Measurements from ENCODE around the gene CSF3R. TPM values are rescaled to one million over a fixed set of nuclear protein-coding genes. Genes with fewer than 3 reads are reported as not detected.
"Not testable (repeated sequence)": the region's sequence is repeated elsewhere in the genome, so short reads cannot be mapped to it uniquely, and the experiment has no call there.

The CSF3R gene
- total and polyA plus RNA-seq, 4 donors = 129 to 705 (median 207) TPM

DNA sequence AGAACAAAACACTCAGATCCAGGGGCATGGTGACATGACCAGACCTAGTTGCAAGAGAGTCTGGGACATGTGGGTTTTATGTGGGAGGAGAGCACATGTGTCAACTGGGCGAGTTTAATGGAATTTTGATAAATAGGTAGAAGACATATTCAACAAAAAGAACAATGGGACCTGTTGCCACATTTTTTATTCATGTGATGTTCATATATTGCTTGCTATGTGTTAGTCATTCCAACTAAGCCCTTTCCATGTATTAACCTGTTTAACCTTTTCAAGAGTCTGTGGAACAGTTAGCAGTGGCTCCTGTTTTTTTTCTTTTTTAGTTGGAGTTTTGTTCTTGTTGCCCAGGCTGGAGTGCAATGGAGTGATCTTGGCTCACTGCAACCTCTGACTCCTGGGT, 30.1 kb upstream of the CSF3R start:
- Histone ChIP-seq H3K4me3 (no peak overlapping the region), H3K27ac (ENCODE audit: low read depth in 1 of 2, low read length in 1 of 2) (no peak overlapping the region), H3K9ac (ENCODE audit: insufficient read depth in 1 of 2, low read length in 2 of 2) (no peak overlapping the region), H3K27me3 (ENCODE audit: control insufficient read depth in 3 of 3, insufficient read depth in 3 of 3, low read length in 2 of 3) (no peaks in the 10 kb centered on the region), H3K4me1 (ENCODE audit: control insufficient read depth in 5 of 5, insufficient read depth in 5 of 5, low read length in 5 of 5) (no peaks in the 10 kb centered on the region), H3K9me3 (ENCODE audit: control insufficient read depth in 4 of 4, insufficient read depth in 3 of 4, low read length in 3 of 4) (no peaks in the 10 kb centered on the region), H3K36me3 (ENCODE audit: control insufficient read depth in 4 of 4, insufficient read depth in 4 of 4, low read length in 4 of 4) (no peaks in the 10 kb centered on the region)
- TF ChIP-seq, protein P1, sequence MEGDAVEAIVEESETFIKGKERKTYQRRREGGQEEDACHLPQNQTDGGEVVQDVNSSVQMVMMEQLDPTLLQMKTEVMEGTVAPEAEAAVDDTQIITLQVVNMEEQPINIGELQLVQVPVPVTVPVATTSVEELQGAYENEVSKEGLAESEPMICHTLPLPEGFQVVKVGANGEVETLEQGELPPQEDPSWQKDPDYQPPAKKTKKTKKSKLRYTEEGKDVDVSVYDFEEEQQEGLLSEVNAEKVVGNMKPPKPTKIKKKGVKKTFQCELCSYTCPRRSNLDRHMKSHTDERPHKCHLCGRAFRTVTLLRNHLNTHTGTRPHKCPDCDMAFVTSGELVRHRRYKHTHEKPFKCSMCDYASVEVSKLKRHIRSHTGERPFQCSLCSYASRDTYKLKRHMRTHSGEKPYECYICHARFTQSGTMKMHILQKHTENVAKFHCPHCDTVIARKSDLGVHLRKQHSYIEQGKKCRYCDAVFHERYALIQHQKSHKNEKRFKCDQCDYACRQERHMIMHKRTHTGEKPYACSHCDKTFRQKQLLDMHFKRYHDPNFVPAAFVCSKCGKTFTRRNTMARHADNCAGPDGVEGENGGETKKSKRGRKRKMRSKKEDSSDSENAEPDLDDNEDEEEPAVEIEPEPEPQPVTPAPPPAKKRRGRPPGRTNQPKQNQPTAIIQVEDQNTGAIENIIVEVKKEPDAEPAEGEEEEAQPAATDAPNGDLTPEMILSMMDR (IDR thresholded peaks at IDR 0.05; ENCODE audit: control extremely low read depth, extremely low read depth) = no peak
- no peak for ATAC-seq (ENCODE audit: insufficient read depth, low FRiP score)
- DNase-seq = no peak
- 75 to 81% methylated on average over 1 of the region's 1 CpG for WGBS, 2 donors

DNA sequence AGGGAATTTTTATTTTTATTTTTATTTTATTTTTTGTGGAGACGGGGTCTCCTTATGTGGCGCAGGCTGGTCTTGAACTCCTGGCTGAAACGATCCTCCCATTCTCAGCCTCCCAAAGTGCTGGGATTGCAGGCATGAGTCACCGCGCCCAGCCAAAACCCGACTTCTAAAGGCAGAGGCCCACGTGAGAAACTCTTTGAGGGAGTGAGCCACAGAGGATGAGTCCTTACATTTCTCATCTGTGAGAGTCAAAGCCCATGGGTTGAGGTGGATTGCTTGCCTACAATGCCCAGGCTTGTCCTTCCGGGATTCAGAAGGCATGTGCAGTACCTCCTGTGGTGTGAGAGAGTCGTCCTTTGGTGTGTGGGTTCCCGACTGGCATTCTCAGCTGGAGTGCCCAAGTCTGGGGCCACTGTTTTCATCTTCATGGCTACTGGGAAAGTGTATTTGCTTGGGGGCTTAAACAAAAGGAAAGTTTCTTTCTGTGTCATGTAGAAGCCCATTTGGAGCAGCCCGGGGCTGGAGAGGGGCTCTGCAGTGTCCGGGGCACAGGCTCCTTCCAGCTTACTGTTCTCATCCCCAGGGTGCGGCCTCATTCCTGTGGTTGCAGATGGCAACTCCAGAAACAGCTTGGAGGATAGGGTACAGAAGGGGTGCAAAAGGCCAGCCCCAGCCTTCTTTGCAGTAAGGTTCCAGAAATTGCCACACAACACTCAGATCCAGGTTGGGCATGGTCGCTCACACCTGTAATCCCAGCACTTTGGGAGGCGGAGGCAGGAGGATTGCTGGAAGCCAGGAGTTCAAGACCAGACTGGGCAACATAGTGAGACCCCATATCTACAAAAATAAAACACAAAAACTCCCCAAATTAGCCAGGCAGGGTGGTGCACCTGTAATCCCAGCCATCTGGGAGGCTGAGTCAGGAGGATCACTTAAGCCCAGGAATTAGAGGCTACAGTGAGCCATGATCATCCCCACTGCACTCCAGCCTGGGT, 29.4 kb upstream of the CSF3R start:
- TF ChIP-seq, protein P1 (IDR thresholded peaks at IDR 0.05; ENCODE audit: control extremely low read depth, extremely low read depth) = no peak
- Histone ChIP-seq H3K4me1 (ENCODE audit: control insufficient read depth in 5 of 5, insufficient read depth in 5 of 5, low read length in 5 of 5) (no peaks in the 10 kb centered on the region), H3K27me3 (ENCODE audit: control insufficient read depth in 3 of 3, insufficient read depth in 3 of 3, low read length in 2 of 3) (no peaks in the 10 kb centered on the region), H3K9me3 (ENCODE audit: control insufficient read depth in 4 of 4, insufficient read depth in 3 of 4, low read length in 3 of 4) (no peaks in the 10 kb centered on the region), H3K9ac (ENCODE audit: insufficient read depth in 1 of 2, low read length in 2 of 2) (no peak overlapping the region), H3K36me3 (ENCODE audit: control insufficient read depth in 4 of 4, insufficient read depth in 4 of 4, low read length in 4 of 4) (no peaks in the 10 kb centered on the region), H3K4me3 (no peak overlapping the region), H3K27ac (ENCODE audit: low read depth in 1 of 2, low read length in 1 of 2) (no peak overlapping the region)
- 79 to 84% methylated on average over 15 of the region's 15 CpGs for WGBS, 2 donors
- no peak for DNase-seq
- no peak for ATAC-seq (ENCODE audit: insufficient read depth, low FRiP score)

DNA sequence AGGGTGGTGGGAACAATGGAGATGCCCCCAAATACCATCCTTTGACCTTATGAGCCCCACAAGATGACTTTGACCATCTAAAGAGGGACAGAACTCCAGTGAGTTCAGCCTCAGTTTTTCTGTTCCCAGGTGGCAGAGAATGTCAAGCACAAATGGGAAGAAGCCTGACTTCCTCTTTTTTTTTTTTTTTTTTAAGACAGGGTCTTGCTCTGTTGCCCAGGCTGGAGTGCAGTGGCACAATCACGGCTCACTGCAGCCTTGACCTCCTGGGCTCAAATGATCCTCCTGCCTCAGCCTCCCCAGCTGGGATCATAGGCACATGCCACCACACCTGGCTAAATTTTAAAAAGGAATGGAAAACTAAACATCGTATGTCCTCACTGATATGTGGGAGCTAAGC, 28.5 kb upstream of the CSF3R start:
- not testable (repeated sequence) for H3K4me3 ChIP-seq; H3K36me3 ChIP-seq (ENCODE audit: control insufficient read depth in 4 of 4, insufficient read depth in 4 of 4, low read length in 4 of 4); H3K27me3 ChIP-seq (ENCODE audit: control insufficient read depth in 3 of 3, insufficient read depth in 3 of 3, low read length in 2 of 3); ATAC-seq (ENCODE audit: insufficient read depth, low FRiP score); H3K4me1 ChIP-seq (ENCODE audit: control insufficient read depth in 5 of 5, insufficient read depth in 5 of 5, low read length in 5 of 5); H3K9ac ChIP-seq (ENCODE audit: insufficient read depth in 1 of 2, low read length in 2 of 2); H3K27ac ChIP-seq (ENCODE audit: low read depth in 1 of 2, low read length in 1 of 2); DNase-seq; H3K9me3 ChIP-seq (ENCODE audit: control insufficient read depth in 4 of 4, insufficient read depth in 3 of 4, low read length in 3 of 4)
- WGBS, 2 donors = 70 to 80% methylated on average over 2 of the region's 2 CpGs

DNA sequence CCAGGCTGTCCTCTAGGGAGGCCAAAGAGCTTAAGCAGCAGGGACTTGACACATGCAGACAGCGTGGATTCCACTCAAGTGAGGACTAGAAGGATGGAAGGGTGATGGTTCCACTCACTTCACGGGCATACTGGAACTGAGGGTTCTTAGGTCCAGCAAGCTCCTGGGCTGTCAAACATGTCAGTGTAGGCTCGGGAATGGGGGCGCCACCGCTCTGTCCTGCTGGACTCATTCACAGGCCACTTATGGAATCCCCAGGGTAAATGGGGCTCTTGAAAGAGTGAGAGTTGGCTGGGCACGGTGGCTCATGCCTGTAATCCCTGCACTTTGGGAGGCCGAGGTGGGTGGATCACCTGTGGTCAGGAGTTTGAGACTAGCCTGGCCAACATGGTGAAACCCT, 27.7 kb upstream of the CSF3R start:
- DNase-seq (no peak), ATAC-seq (ENCODE audit: insufficient read depth, low FRiP score) (no peak)
- Histone ChIP-seq H3K9me3 (ENCODE audit: control insufficient read depth in 4 of 4, insufficient read depth in 3 of 4, low read length in 3 of 4) (no peaks in the 10 kb centered on the region), H3K27ac (ENCODE audit: low read depth in 1 of 2, low read length in 1 of 2) (no peak overlapping the region), H3K36me3 (ENCODE audit: control insufficient read depth in 4 of 4, insufficient read depth in 4 of 4, low read length in 4 of 4) (no peaks in the 10 kb centered on the region), H3K4me1 (ENCODE audit: control insufficient read depth in 5 of 5, insufficient read depth in 5 of 5, low read length in 5 of 5) (no peaks in the 10 kb centered on the region), H3K27me3 (ENCODE audit: control insufficient read depth in 3 of 3, insufficient read depth in 3 of 3, low read length in 2 of 3) (no peaks in the 10 kb centered on the region), H3K9ac (ENCODE audit: insufficient read depth in 1 of 2, low read length in 2 of 2) (no peak overlapping the region), H3K4me3 (no peak overlapping the region)
- TF ChIP-seq, protein P1 (IDR thresholded peaks at IDR 0.05; ENCODE audit: control extremely low read depth, extremely low read depth) = no peak
- WGBS, 2 donors = 87 to 93% methylated on average over 7 of the region's 7 CpGs
